WTC11 (cell line): ENCODE results near the gene PET117. TPM values are rescaled to one million over a fixed set of nuclear protein-coding genes. Genes with fewer than 3 reads are reported as not detected.

ENCODE experiments used
- ATF1 ChIP-seq: sonication (generic); formaldehyde crosslinking; IDR thresholded peaks from 2 replicates; pipeline ENCODE4 v1.8.1; 2023; ENCODE audit warnings: mild to moderate bottlenecking, moderate library complexity, missing genetic modification reagents
- ELF4 ChIP-seq: sonication (generic); formaldehyde crosslinking; IDR thresholded peaks from 2 replicates; pipeline ENCODE4 v1.8.1; 2022; ENCODE audit warnings: low read depth, mild to moderate bottlenecking, moderate library complexity, missing genetic modification reagents
- ESRRA ChIP-seq: sonication (generic); formaldehyde crosslinking; IDR thresholded peaks from 2 replicates; pipeline ENCODE4 v1.8.1; 2022; ENCODE audit warnings: mild to moderate bottlenecking, missing genetic modification reagents, borderline replicate concordance
- FOXK1 ChIP-seq: sonication (generic); formaldehyde crosslinking; IDR thresholded peaks from 2 replicates; pipeline ENCODE4 v1.8.0; 2022; ENCODE audit warnings: mild to moderate bottlenecking, moderate library complexity, missing genetic modification reagents
- HMGA2 ChIP-seq: fragments of 250-450 bp; sonication (Bioruptor Pico); IDR thresholded peaks from 2 replicates; pipeline ENCODE4 v1.4.0; 2021; ENCODE audit warnings: mild to moderate bottlenecking, moderate library complexity
- MXD4 ChIP-seq: fragments of 250-450 bp; sonication (Bioruptor Pico); IDR thresholded peaks from 2 replicates; pipeline ENCODE4 v1.8.0; 2021; ENCODE audit warnings: mild to moderate bottlenecking, moderate library complexity, borderline replicate concordance
- NFE2L1 ChIP-seq: sonication (generic); formaldehyde crosslinking; IDR thresholded peaks from 2 replicates; pipeline ENCODE4 v1.8.1; 2023; ENCODE audit warnings: missing genetic modification reagents
- NFYB ChIP-seq: sonication (generic); formaldehyde crosslinking; conservative IDR thresholded peaks from 2 replicates; pipeline ENCODE4 v1.8.0; 2022; ENCODE audit warnings: low read depth, missing genetic modification reagents
- SMAD3 ChIP-seq: sonication (generic); formaldehyde crosslinking; IDR thresholded peaks from 2 replicates; pipeline ENCODE4 v1.8.0; 2022; ENCODE audit warnings: missing genetic modification reagents, mild to moderate bottlenecking, borderline replicate concordance
- TCF7 ChIP-seq: sonication (generic); formaldehyde crosslinking; IDR thresholded peaks from 2 replicates; pipeline ENCODE4 v1.8.0; 2022; ENCODE audit warnings: mild to moderate bottlenecking, low read depth, missing genetic modification reagents, moderate library complexity
- TP53 ChIP-seq: sonication (generic); formaldehyde crosslinking; IDR thresholded peaks from 2 replicates; pipeline ENCODE4 v1.8.1; 2023; ENCODE audit warnings: mild to moderate bottlenecking, missing genetic modification reagents
- ZBTB21 ChIP-seq: sonication (generic); formaldehyde crosslinking; IDR thresholded peaks from 2 replicates; pipeline ENCODE4 v1.8.1; 2023; ENCODE audit warnings: mild to moderate bottlenecking, missing genetic modification reagents, borderline replicate concordance
- ZNF219 ChIP-seq: sonication (generic); formaldehyde crosslinking; IDR thresholded peaks from 2 replicates; pipeline ENCODE4 v1.8.0; 2023; ENCODE audit warnings: missing genetic modification reagents, mild to moderate bottlenecking, borderline replicate concordance
- ZNF416 ChIP-seq: fragments of 250-450 bp; sonication (Bioruptor Pico); IDR thresholded peaks from 2 replicates; pipeline ENCODE4 v1.9.0; 2021; ENCODE audit warnings: mild to moderate bottlenecking, inconsistent platforms
- total RNA-seq: library from RNA; stranded (reverse); gene quantifications from 3 replicates; pipeline ENCODE4 v1.2.3, GENCODE V29; 2021
- TF ChIP-seq, protein P1 (sequence below): fragments of 250-450 bp; sonication (Bioruptor Pico); IDR thresholded peaks from 2 replicates; pipeline ENCODE4 v1.9.0; 2021; ENCODE audit warnings: moderate library complexity, mild to moderate bottlenecking, inconsistent platforms, borderline replicate concordance
- TF ChIP-seq, protein P2 (sequence below): sonication (generic); formaldehyde crosslinking; IDR thresholded peaks from 2 replicates; pipeline ENCODE4 v1.8.1; 2022; ENCODE audit warnings: mild to moderate bottlenecking, moderate library complexity, missing genetic modification reagents
- TF ChIP-seq, protein P3 (sequence below): fragments of 250-450 bp; sonication (Bioruptor Pico); IDR thresholded peaks from 2 replicates; pipeline ENCODE4 v2.1.2; 2022; ENCODE audit warnings: mild to moderate bottlenecking, moderate library complexity
- TF ChIP-seq, protein P4 (sequence below): sonication (generic); formaldehyde crosslinking; IDR thresholded peaks from 2 replicates; pipeline ENCODE4 v1.8.1; 2022; ENCODE audit warnings: mild to moderate bottlenecking, missing genetic modification reagents, moderate library complexity, borderline replicate concordance
- TF ChIP-seq, protein P5 (sequence below): sonication (generic); formaldehyde crosslinking; conservative IDR thresholded peaks from 2 replicates; pipeline ENCODE4 v1.8.1; 2022; ENCODE audit warnings: mild to moderate bottlenecking, missing genetic modification reagents
- TF ChIP-seq, protein P6 (sequence below): sonication (generic); formaldehyde crosslinking; IDR thresholded peaks from 2 replicates; pipeline ENCODE4 v1.8.0; 2023; ENCODE audit warnings: missing genetic modification reagents, mild to moderate bottlenecking, borderline replicate concordance
- TF ChIP-seq, protein P7 (sequence below): sonication (generic); formaldehyde crosslinking; IDR thresholded peaks from 2 replicates; pipeline ENCODE4 v1.8.1; 2023; ENCODE audit warnings: mild to moderate bottlenecking, moderate library complexity, missing genetic modification reagents
- TF ChIP-seq, protein P8 (sequence below): sonication (generic); formaldehyde crosslinking; IDR thresholded peaks from 2 replicates; pipeline ENCODE4 v1.8.0; 2023; ENCODE audit warnings: mild to moderate bottlenecking, missing genetic modification reagents
- TF ChIP-seq, protein P9 (sequence below): sonication (generic); formaldehyde crosslinking; IDR thresholded peaks from 2 replicates; pipeline ENCODE4 v1.8.0; 2022; ENCODE audit warnings: mild to moderate bottlenecking, missing genetic modification reagents

PET117 gene
- total RNA-seq, 1 experiment from 2014 or later: 21.6 TPM

DNA sequence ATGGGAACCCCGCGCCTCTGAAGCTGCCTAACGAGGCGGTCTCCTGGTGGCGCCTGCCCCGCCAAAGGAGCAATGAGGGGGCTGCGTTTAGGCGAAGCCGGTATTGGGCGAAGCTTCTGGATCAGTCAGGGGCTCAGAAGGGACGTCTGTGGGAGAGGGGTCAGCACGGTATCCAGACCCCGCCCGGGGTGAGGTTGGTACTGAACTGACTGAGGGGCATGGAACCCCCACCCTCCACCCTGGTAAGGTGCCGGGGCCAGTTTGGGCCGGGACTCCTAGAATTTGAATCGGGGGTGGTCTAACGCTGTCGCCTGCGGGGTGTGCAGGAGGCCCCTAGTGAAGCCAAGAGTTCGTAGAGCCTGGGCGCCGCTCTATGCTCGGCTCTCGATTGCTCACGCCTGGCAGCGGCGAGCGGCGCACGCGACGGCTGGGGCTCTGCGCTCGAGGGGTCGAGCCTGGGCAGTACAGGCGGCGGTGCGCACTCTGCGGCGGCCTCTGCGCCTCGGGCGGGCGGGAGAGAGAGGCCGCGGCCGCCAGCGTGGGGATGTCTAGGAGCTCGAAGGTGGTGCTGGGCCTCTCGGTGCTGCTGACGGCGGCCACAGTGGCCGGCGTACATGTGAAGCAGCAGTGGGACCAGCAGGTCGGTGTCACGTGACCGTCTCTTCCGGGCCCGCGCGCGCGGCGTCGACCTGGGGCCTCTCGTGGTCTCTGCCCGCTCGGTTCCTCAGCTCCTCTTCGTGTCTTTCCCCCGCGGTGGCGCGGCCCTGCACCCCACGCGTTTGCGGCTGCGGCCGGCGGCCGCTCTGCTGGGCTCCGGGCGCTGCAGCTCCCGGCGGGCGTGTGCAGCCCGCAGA is at the start of gene PET117, which contains the start of gene KAT14 (continued):
- TF ChIP-seq TCF7 (CRISPR knock-in tag) (peak; percentile 68; the same call in 1 of the 2 replicates), TP53 (CRISPR knock-in tag) (peak; percentile 92), ZBTB21 (CRISPR knock-in tag) (peak; percentile 89), ESRRA (CRISPR knock-in tag) (no peak; the same call in 1 of the 2 replicates), MXD4 (CRISPR knock-in tag) (no peak), ZNF219 (CRISPR knock-in tag) (no peak), HMGA2 (CRISPR knock-in tag) (no peak), ATF1 (CRISPR knock-in tag) (peak; percentile 73), FOXK1 (CRISPR knock-in tag) (peak; percentile 91), ZNF416 (peak; percentile 75; the same call in 1 of the 2 replicates), NFE2L1 (CRISPR knock-in tag) (peak; percentile 88), NFYB (CRISPR knock-in tag) (no peak; the same call in 1 of the 2 replicates), SMAD3 (CRISPR knock-in tag) (peak; percentile 93; the same call in 1 of the 2 replicates), ELF4 (CRISPR knock-in tag) (no peak)
- TF ChIP-seq, protein P1, sequence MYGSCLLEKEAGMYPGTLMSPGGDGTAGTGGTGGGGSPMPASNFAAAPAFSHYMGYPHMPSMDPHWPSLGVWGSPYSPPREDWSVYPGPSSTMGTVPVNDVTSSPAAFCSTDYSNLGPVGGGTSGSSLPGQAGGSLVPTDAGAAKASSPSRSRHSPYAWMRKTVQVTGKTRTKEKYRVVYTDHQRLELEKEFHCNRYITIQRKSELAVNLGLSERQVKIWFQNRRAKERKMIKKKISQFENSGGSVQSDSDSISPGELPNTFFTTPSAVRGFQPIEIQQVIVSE (CRISPR knock-in tag): no peak
- TF ChIP-seq, protein P2, sequence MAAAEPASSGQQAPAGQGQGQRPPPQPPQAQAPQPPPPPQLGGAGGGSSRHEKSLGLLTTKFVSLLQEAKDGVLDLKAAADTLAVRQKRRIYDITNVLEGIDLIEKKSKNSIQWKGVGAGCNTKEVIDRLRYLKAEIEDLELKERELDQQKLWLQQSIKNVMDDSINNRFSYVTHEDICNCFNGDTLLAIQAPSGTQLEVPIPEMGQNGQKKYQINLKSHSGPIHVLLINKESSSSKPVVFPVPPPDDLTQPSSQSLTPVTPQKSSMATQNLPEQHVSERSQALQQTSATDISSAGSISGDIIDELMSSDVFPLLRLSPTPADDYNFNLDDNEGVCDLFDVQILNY (CRISPR knock-in tag): peak; percentile 88
- TF ChIP-seq, protein P3, sequence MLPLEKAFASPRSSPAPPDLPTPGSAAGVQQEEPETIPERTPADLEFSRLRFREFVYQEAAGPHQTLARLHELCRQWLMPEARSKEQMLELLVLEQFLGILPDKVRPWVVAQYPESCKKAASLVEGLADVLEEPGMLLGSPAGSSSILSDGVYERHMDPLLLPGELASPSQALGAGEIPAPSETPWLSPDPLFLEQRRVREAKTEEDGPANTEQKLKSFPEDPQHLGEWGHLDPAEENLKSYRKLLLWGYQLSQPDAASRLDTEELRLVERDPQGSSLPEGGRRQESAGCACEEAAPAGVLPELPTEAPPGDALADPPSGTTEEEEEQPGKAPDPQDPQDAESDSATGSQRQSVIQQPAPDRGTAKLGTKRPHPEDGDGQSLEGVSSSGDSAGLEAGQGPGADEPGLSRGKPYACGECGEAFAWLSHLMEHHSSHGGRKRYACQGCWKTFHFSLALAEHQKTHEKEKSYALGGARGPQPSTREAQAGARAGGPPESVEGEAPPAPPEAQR: no peak
- TF ChIP-seq, protein P4, sequence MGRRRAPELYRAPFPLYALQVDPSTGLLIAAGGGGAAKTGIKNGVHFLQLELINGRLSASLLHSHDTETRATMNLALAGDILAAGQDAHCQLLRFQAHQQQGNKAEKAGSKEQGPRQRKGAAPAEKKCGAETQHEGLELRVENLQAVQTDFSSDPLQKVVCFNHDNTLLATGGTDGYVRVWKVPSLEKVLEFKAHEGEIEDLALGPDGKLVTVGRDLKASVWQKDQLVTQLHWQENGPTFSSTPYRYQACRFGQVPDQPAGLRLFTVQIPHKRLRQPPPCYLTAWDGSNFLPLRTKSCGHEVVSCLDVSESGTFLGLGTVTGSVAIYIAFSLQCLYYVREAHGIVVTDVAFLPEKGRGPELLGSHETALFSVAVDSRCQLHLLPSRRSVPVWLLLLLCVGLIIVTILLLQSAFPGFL (CRISPR knock-in tag): peak; percentile 89; the same call in 1 of the 2 replicates
- TF ChIP-seq, protein P5, sequence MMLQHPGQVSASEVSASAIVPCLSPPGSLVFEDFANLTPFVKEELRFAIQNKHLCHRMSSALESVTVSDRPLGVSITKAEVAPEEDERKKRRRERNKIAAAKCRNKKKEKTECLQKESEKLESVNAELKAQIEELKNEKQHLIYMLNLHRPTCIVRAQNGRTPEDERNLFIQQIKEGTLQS (CRISPR knock-in tag): 0 out of 2 replicates have a peak, but pooled peaks have one; percentile 12
- TF ChIP-seq, protein P6, sequence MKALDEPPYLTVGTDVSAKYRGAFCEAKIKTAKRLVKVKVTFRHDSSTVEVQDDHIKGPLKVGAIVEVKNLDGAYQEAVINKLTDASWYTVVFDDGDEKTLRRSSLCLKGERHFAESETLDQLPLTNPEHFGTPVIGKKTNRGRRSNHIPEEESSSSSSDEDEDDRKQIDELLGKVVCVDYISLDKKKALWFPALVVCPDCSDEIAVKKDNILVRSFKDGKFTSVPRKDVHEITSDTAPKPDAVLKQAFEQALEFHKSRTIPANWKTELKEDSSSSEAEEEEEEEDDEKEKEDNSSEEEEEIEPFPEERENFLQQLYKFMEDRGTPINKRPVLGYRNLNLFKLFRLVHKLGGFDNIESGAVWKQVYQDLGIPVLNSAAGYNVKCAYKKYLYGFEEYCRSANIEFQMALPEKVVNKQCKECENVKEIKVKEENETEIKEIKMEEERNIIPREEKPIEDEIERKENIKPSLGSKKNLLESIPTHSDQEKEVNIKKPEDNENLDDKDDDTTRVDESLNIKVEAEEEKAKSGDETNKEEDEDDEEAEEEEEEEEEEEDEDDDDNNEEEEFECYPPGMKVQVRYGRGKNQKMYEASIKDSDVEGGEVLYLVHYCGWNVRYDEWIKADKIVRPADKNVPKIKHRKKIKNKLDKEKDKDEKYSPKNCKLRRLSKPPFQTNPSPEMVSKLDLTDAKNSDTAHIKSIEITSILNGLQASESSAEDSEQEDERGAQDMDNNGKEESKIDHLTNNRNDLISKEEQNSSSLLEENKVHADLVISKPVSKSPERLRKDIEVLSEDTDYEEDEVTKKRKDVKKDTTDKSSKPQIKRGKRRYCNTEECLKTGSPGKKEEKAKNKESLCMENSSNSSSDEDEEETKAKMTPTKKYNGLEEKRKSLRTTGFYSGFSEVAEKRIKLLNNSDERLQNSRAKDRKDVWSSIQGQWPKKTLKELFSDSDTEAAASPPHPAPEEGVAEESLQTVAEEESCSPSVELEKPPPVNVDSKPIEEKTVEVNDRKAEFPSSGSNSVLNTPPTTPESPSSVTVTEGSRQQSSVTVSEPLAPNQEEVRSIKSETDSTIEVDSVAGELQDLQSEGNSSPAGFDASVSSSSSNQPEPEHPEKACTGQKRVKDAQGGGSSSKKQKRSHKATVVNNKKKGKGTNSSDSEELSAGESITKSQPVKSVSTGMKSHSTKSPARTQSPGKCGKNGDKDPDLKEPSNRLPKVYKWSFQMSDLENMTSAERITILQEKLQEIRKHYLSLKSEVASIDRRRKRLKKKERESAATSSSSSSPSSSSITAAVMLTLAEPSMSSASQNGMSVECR (CRISPR knock-in tag): peak; percentile 57; the same call in 1 of the 2 replicates
- TF ChIP-seq, protein P7, sequence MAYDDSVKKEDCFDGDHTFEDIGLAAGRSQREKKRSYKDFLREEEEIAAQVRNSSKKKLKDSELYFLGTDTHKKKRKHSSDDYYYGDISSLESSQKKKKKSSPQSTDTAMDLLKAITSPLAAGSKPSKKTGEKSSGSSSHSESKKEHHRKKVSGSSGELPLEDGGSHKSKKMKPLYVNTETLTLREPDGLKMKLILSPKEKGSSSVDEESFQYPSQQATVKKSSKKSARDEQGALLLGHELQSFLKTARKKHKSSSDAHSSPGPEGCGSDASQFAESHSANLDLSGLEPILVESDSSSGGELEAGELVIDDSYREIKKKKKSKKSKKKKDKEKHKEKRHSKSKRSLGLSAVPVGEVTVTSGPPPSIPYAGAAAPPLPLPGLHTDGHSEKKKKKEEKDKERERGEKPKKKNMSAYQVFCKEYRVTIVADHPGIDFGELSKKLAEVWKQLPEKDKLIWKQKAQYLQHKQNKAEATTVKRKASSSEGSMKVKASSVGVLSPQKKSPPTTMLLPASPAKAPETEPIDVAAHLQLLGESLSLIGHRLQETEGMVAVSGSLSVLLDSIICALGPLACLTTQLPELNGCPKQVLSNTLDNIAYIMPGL (CRISPR knock-in tag): peak; percentile 97
- TF ChIP-seq, protein P8, sequence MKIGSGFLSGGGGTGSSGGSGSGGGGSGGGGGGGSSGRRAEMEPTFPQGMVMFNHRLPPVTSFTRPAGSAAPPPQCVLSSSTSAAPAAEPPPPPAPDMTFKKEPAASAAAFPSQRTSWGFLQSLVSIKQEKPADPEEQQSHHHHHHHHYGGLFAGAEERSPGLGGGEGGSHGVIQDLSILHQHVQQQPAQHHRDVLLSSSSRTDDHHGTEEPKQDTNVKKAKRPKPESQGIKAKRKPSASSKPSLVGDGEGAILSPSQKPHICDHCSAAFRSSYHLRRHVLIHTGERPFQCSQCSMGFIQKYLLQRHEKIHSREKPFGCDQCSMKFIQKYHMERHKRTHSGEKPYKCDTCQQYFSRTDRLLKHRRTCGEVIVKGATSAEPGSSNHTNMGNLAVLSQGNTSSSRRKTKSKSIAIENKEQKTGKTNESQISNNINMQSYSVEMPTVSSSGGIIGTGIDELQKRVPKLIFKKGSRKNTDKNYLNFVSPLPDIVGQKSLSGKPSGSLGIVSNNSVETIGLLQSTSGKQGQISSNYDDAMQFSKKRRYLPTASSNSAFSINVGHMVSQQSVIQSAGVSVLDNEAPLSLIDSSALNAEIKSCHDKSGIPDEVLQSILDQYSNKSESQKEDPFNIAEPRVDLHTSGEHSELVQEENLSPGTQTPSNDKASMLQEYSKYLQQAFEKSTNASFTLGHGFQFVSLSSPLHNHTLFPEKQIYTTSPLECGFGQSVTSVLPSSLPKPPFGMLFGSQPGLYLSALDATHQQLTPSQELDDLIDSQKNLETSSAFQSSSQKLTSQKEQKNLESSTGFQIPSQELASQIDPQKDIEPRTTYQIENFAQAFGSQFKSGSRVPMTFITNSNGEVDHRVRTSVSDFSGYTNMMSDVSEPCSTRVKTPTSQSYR (CRISPR knock-in tag): 0 out of 2 replicates have a peak, but pooled peaks have one; percentile 35
- TF ChIP-seq, protein P9, sequence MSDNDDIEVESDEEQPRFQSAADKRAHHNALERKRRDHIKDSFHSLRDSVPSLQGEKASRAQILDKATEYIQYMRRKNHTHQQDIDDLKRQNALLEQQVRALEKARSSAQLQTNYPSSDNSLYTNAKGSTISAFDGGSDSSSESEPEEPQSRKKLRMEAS (CRISPR knock-in tag): peak; percentile 95; the same call in 1 of the 2 replicates
